Activated CD8-positive, alpha-beta memory T cell treated with anti-CD3 and anti-CD28 coated beads, Interleukin-2, amount 50 U/mL, for 1 hour (primary cell): ENCODE results near the gene SPIB.
"Not testable (repeated sequence)": the region's sequence is repeated elsewhere in the genome, so short reads cannot be mapped to it uniquely, and the experiment has no call there.

ENCODE experiments used
- DNase-seq: peaks from one replicate; pipeline ENCODE4 v3.0.0-alpha.2; 2020; ENCODE audit errors: extremely low read depth

The SPIB gene

DNA sequence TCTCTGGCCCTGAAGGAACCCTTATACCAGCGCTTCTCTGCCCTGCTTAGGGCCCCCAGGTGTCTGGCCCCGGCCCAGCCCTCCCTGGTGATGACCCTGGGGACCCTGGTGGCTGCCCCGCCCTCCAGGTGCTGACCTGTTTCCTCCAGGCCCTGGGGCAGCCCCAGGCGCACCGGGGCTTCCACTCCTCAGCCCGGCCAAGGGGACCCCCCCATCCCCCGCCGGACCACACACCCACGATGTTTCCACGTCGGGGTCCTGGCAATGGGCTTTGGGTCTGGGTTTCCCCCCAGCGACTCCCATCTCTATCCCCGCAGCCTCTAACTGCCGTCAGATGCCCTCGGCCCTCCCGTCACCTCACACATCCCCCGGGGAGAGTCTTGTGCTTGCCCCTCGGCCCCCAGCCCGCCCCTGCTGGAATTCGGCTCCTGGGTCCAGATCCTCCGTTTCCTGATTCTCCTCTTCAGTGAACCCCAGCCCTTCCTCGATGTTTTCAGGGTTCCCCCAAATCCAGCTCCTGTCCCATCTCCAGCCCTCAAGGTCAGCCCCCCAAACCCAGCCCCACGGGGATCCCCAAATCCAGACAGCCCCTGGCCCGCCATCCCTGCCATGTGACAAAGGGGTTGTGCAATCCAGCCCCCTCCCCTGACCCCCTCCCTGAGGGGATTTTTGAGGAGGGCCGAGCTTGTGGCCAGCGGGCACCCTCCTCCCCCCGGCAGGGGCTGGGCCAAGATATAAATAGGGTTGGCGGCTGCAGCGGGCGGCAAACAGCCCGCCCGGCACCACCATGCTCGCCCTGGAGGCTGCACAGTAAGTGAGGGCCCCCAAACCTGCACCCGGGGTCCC, at the start of gene SPIB:
Gene SPIB (plus strand): TSS at position 763 of the 846 bp plus-strand sequence. CDS start 25 bp downstream, at position 788.
- no peak for DNase-seq

DNA sequence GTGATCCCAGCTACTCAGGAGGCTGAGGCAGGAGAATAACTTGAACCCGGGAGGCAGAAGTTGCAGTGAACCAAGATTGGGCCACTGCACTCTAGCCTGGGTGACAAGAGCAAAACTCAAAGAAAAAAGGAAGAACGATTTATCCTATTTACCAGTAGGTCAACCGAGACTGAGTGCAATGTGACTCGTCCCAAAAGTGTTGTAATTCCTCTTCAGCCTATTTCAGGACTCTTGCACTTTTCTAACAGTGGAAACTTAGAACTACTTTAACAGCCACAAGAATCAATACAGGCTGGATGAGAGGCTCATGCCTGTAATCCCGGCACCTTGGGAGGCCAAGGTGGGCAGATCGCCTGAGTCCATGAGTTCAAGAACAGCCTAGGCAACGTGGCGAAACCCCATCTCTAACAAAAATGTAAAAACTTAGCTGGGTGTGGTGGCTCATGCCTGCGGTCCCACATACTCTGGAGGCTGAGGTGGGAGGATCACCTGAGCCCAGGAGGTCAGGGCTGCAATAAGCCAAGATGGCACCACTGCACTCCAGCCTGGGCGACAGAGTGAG, 46.7 kb upstream of the SPIB start:
- no peak for DNase-seq

DNA sequence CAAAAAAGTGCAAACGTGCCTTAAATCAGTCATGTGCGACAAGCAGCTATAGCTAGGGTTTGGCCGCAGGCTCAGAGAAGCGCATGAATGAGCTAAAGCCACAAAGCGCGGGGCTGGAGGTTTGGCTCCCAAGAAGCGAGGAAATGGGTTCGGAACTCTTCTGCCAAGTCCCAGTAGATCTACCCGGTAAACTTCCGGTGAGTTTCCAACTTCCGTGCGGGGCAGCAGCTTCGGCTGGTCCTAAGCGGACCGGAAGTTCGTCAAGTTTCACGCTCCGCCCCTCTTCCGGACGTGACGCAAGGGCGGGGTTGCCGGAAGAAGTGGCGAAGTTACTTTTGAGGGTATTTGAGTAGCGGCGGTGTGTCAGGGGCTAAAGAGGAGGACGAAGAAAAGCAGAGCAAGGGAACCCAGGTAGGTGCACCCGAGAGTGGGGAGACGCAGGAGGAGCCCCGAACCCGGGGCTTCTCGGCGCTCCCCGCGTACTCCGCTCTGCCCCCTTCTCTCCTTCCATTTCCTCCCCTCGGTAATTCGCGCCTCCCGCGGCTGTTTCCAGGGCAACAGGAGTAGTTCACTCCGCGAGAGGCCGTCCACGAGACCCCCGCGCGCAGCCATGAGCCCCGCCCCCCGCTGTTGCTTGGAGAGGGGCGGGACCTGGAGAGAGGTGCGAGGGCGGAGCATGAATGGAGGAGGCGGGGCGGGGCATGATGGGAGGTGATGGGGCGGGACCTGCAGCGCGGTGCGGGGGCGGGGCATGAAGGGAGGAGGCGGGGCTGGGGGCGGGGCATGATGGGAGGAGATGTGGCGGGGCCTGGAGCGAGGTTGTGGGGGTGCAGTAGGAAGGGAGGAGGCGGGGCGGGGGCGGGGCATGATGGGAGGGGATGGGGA, 42.3 kb upstream of the SPIB start, which contains the start of gene NR1H2:
Gene NR1H2 (plus strand): TSS at position 292 of the 885 bp plus-strand sequence. CDS start 1,149 bp downstream, outside the sequence.
- peak; percentile 87 for DNase-seq

DNA sequence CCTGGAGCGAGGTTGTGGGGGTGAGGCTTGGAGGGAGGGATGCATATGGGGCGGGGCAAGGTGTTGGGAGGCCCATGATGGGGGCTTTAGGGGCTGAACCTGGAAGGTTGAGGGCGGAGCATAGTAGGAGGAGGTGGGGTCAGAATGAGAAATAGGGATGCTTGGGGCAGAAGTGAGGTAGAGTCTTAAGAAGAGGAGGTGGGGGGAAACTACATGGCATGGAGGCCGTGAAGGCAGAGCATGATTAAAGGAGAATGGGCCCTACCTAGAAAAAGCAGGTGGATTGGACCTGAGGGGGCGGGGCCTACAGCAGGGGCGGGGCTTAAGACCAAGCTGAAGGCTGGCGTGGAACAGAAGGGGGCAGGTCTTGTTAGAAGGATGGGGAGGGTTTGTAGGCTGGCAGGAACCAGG, 41.7 kb upstream of the SPIB start:
- DNase-seq = no peak

- DNase-seq = no peak
These were observed 41.2 kb upstream of the SPIB start for GRCh38 chr19:50377517-50377916.

- no peak for DNase-seq
These were observed 40.4 kb upstream of the SPIB start for GRCh38 chr19:50378169-50378862.

DNA sequence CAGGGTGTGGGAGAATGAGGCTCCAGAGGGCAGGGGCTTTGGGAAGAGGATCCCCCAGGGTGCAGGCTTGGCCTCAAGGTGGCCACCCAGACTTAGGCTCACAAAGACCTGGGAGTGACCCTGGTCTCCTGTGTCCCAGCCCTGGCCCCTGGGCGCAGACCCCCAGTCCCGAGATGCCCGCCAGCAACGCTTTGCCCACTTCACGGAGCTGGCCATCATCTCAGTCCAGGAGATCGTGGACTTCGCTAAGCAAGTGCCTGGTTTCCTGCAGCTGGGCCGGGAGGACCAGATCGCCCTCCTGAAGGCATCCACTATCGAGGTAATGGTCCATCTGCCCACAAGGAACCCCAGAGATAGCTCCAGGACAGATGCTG, 39.9 kb upstream of the SPIB start:
- DNase-seq = no peak

DNA sequence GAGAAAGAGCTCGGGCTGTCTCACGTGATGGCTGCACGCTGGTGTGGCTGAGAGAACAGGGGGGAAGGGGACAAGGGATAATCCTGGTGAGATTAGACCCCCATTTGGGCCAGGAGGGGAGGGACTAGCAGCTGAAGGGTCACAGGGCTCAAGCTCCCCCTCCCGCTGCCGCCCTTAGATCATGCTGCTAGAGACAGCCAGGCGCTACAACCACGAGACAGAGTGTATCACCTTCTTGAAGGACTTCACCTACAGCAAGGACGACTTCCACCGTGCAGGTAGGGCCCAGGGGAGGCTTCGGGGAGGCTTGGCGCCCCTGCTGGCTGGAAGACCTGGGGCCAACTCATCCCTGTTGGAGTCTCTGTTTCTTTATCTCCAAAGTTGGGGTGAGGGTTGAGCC, 39.1 kb upstream of the SPIB start:
- no peak for DNase-seq

- DNase-seq = no peak
These were observed 38.6 kb upstream of the SPIB start for GRCh38 chr19:50380137-50380536.

GRCh38 chr19:50380751-50381151, 38.0 kb upstream of the SPIB start:
- DNase-seq = no peak

DNA sequence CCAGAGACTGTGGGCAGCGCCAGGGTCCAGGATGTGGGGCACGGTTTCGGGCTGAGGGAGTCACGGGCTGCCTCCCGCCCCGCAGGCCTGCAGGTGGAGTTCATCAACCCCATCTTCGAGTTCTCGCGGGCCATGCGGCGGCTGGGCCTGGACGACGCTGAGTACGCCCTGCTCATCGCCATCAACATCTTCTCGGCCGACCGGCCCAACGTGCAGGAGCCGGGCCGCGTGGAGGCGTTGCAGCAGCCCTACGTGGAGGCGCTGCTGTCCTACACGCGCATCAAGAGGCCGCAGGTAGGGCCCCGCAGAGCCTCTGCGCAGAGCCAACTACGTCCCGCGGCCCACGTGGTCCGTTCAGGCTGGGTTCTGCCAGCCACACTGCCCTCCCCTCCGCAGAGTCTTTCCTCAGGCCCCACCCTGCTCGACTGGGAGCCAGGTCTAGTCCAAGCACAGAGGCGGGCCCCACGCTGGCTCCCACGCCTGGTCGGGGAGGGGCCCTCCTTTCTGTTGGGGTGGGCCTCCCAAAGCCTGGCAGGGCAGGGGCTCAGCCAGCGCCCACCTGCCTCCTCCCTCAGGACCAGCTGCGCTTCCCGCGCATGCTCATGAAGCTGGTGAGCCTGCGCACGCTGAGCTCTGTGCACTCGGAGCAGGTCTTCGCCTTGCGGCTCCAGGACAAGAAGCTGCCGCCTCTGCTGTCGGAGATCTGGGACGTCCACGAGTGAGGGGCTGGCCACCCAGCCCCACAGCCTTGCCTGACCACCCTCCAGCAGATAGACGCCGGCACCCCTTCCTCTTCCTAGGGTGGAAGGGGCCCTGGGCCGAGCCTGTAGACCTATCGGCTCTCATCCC, 36.6 kb upstream of the SPIB start:
- no peak for DNase-seq

DNA sequence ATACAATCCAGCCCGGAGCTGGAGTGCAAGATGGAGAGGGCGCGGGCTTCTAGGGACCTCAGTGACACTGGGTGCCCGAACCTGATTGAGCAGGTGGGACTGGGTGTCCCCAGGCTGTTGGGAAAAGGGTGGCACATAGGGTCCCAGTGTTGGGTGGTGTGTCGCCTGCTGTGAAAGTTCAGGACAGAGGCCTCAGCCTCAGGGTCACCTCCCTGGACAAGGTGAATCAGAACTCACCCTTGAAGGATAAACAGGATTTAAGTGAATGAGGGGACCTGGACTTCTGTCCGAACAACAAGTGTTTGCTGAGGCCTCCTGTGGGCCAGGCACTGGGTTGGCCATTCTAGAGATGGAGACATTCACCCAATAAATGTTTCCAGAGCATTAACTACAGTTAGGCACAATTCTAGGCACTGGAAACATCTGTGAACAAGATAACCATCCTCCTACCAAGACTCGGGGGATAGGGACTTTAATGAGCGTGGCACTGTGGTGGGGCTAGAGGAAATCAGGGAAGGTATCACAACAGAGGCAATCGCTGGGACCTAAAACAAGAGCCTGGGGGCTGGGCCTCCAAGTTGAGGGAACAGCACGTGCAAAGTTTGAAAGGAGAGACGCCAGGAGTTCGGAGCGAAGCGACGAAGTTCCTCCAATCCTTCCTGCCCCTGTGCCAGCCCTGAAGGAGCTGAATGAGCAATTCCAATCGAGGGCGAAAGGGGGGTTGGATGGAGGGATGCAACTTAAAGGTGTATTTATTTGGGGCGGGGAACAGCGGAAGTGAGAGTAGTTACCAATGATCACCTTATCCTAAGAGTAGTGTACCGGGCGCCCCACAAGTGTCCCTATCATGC, 35.5 kb upstream of the SPIB start:
- DNase-seq = no peak

- peak; percentile 98 for DNase-seq
These were observed 34.7 kb upstream of the SPIB start, which contains the start of gene POLD1 for GRCh38 chr19:50383852-50384684. POLD1 (plus strand) TSS chr19:50384347; CDS start chr19:50398852, 14,505 bp downstream.

- no peak for DNase-seq
These were observed 33.8 kb upstream of the SPIB start for GRCh38 chr19:50384685-50385535.

DNA sequence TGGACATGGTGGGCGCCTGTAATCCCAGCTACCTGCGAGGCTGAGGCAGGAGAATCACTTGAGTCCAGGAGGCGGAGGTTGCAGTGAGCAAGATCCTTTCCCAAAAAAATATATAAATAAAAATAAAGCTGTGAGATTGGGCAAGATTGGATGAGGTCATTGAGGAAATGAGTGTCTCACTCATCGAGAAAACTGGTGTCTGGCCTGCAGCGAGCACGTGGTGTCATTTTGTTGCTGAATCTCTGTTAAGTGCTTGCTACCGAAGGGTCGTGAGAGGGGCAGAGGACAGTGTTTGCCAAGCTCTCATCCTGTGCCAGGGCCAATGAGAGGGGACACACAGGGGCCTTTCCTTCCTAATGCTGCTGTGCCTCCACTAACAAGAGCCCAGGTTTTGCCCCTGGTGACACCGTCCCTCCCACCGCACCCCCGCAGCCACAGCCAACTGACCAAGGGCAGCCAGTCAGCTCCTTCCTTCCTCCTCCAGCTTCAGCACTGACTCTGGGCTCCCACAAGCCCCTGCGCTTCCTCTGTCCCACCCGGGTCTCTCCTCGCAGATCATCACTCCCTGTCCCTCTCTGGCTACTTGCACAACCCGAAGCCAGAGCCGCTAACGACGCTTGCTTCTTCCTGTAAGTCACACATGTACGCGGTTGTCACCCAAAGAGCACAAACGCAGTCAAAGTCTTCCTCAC, 31.4 kb upstream of the SPIB start:
- no peak for DNase-seq

GRCh38 chr19:50387868-50388245, 30.9 kb upstream of the SPIB start:
- DNase-seq = no peak

- DNase-seq = not testable (repeated sequence)
These were observed 28.4 kb upstream of the SPIB start for GRCh38 chr19:50390295-50390694.
